Endothelial cell of umbilical vein (primary cell): ENCODE data around the gene TNFRSF11A. TPM values are rescaled to one million over a fixed set of nuclear protein-coding genes. Genes with fewer than 3 reads are reported as not detected.

Experiments used
- BruUV-seq: library from RNA; stranded (reverse); fragments of 400-500 nt; replicated peaks from 2 replicates; lab custom pipeline; 2021; lab: Mats Ljungman, UMichigan
- CTCF ChIA-PET: fragments of 300-600, 350-600 bp; sonication (Branson Sonifier 250); formaldehyde crosslinking; loops from one replicate; lab custom pipeline; 2021; ENCODE audit warnings: antibody characterized with exemption, inconsistent platforms; lab: Charles Lee
- POLR2A ChIA-PET: fragments of 300-600, 350-600 bp; sonication (Branson Sonifier 250); formaldehyde crosslinking; loops from one replicate; lab custom pipeline; 2021; ENCODE audit warnings: antibody characterized with exemption, inconsistent platforms; lab: Charles Lee
- DNase-seq: peaks from one replicate; pipeline ENCODE4 v3.0.0-alpha.2; 2011; ENCODE audit warnings: low read depth, low spot score
- FAIRE-seq: peaks from 2 replicates; lab custom pipeline; 2011; peaks lifted over from hg19 to GRCh38; lab: Jason Lieb, UNC
- H2AFZ ChIP-seq: 2 replicates; pipeline ENCODE4 v1.6.0; 2012; ENCODE audit warnings: low read depth, low read length, control low read depth, inconsistent platforms
- H3K27ac ChIP-seq: 2 replicates; pipeline ENCODE4 v1.5.1; 2011; ENCODE audit warnings: low read depth, mild to moderate bottlenecking, control low read depth, low read length, moderate library complexity; ENCODE audit not compliant: insufficient read depth
- H3K27me3 ChIP-seq, 2 experiments: 2 replicates each; pipeline versions ENCODE4 v1.6.0 to v1.6.1; 2011; ENCODE audit warnings: low read length in 2 of 2, mixed read lengths in 1 of 2; ENCODE audit not compliant: control insufficient read depth in 2 of 2, insufficient read depth in 2 of 2
- H3K36me3 ChIP-seq, 2 experiments: 2 replicates in 1 of 2; 3 replicates in 1 of 2; pipeline ENCODE4 v1.5.1; 2011; ENCODE audit warnings: low read length in 2 of 2, mild to moderate bottlenecking in 1 of 2, moderate library complexity in 1 of 2; ENCODE audit not compliant: control insufficient read depth in 2 of 2, insufficient read depth in 2 of 2; ENCODE audit errors: extremely low read depth in 1 of 2
- H3K4me1 ChIP-seq: 3 replicates; pipeline ENCODE4 v1.5.1; 2011; ENCODE audit warnings: mild to moderate bottlenecking, low read length; ENCODE audit not compliant: control insufficient read depth, insufficient read depth; ENCODE audit errors: extremely low read depth
- H3K4me2 ChIP-seq: 2 replicates; pipeline ENCODE4 v1.6.1; 2011; ENCODE audit warnings: low read length, control low read depth, mixed read lengths; ENCODE audit not compliant: insufficient read depth
- H3K4me3 ChIP-seq, 3 experiments: fragments of 200-600 bp in 1 of 3; sonication (generic), shearing (Covaris generic) in 1 of 3; replicated peaks in 1 of 3; 2 replicates each; pipeline ENCODE4 v1.5.1; 2011 to 2016; ENCODE audit warnings: control low read depth in 3 of 3, low read length in 3 of 3, mild to moderate bottlenecking in 2 of 3, inconsistent platforms in 1 of 3, low read depth in 1 of 3, moderate library complexity in 1 of 3; ENCODE audit not compliant: insufficient read depth in 1 of 3
- H3K79me2 ChIP-seq: 2 replicates; pipeline ENCODE4 v1.6.0; 2012; ENCODE audit warnings: low read length, inconsistent platforms; ENCODE audit not compliant: control insufficient read depth, insufficient read depth
- H3K9ac ChIP-seq: replicated peaks from 2 replicates; pipeline ENCODE3; 2011; ENCODE audit warnings: low read length, control low read depth; ENCODE audit not compliant: insufficient read depth; ENCODE audit errors: extremely low read depth
- H3K9me1 ChIP-seq: replicated peaks from 3 replicates; pipeline ENCODE4 v1.6.0; 2011; ENCODE audit warnings: mild to moderate bottlenecking, low read length; ENCODE audit not compliant: control insufficient read depth, insufficient read depth; ENCODE audit errors: extremely low read depth
- H3K9me3 ChIP-seq: replicated peaks from 2 replicates; pipeline ENCODE4 v1.5.1; 2012; ENCODE audit warnings: low read length, inconsistent platforms; ENCODE audit not compliant: control insufficient read depth, insufficient read depth
- H4K20me1 ChIP-seq: replicated peaks from 2 replicates; pipeline ENCODE3; 2011; ENCODE audit warnings: mild to moderate bottlenecking, low read length; ENCODE audit not compliant: control insufficient read depth, insufficient read depth; ENCODE audit errors: extremely low read depth
- EZH2 ChIP-seq: IDR thresholded peaks from 2 replicates; pipeline ENCODE4 v1.6.1; 2012; ENCODE audit warnings: borderline replicate concordance, low read depth, mild to moderate bottlenecking, moderate library complexity, low read length, inconsistent platforms; ENCODE audit not compliant: severe bottlenecking
- FOS ChIP-seq: IDR thresholded peaks from 2 replicates; pipeline ENCODE4 v1.6.1; 2011; ENCODE audit warnings: mild to moderate bottlenecking, low read length, moderate library complexity, borderline replicate concordance; ENCODE audit not compliant: insufficient read depth
- GATA2 ChIP-seq: IDR thresholded peaks from 2 replicates; pipeline ENCODE4 v1.7.0; 2011; ENCODE audit warnings: low read depth, mild to moderate bottlenecking, moderate library complexity, mixed read lengths, low read length; ENCODE audit not compliant: insufficient read length, insufficient read depth
- JUN ChIP-seq: IDR thresholded peaks from 2 replicates; pipeline ENCODE4 v1.6.1; 2011; ENCODE audit warnings: borderline replicate concordance, low read depth; ENCODE audit not compliant: insufficient read length, insufficient read depth
- MYC ChIP-seq: IDR thresholded peaks from one replicate; pipeline ENCODE4 v1.6.1; 2011; ENCODE audit warnings: mild to moderate bottlenecking, low read depth, low read length
- POLR2A ChIP-seq: IDR thresholded peaks from 2 replicates; pipeline ENCODE4 v1.6.1; 2012; ENCODE audit warnings: low read depth, mild to moderate bottlenecking, control low read depth, low read length
- POLR2AphosphoS5 ChIP-seq: IDR thresholded peaks from 2 replicates; pipeline ENCODE4 v1.6.1; 2012; ENCODE audit warnings: low read depth, mild to moderate bottlenecking, control low read depth, low read length, moderate library complexity; ENCODE audit not compliant: insufficient read depth
- dilution Hi-C: fragments of 300-500 bp; cut with MboI; formaldehyde crosslinking; loops from one replicate; pipeline ENCODE4 v1.15.0; 2019; ENCODE audit warnings: low sequenced_read_pairs; ENCODE audit not compliant: extremely low pct_ligation_motif_present
- intact Hi-C: fragments of 100-400 bp; cut with micrococcal nuclease; formaldehyde crosslinking; loops from one replicate; pipeline ENCODE4 v1.10.0; 2022
- polyA plus RNA-seq, 4 experiments: library from polyadenylated mRNA; depleted of rRNA in 3 of 4; stranded (reverse) in 3 of 4; unstranded in 1 of 4; fragments of >200 nt; gene quantifications; 2 replicates each; pipeline versions ENCODE4 v1.2.1 to v1.2.3, GENCODE V29; 2011 to 2012; ENCODE audit warnings: missing spikeins in 1 of 4
- total RNA-seq: library from RNA; stranded (reverse); gene quantifications from 2 replicates; pipeline ENCODE4 v1.2.3, GENCODE V29; 2021
- TF ChIP-seq, protein P1 (sequence below), 2 donors: IDR thresholded peaks; 1 replicate in 1 of 2; 2 replicates in 1 of 2; pipeline ENCODE4 v1.5.1; 2011; ENCODE audit warnings: low read length in 2 of 2, mild to moderate bottlenecking in 2 of 2, moderate library complexity in 2 of 2, control low read depth in 1 of 2, inconsistent platforms in 1 of 2, low read depth in 1 of 2; ENCODE audit not compliant: insufficient read depth in 1 of 2; ENCODE audit errors: extremely low read depth in 1 of 2
- TF ChIP-seq, protein P2 (sequence below): IDR thresholded peaks from 2 replicates; pipeline ENCODE4 v1.6.1; 2011; ENCODE audit not compliant: insufficient read depth, insufficient read length

Gene TNFRSF11A
- total and polyA plus RNA-seq, 2 donors (not counting 3 experiments of a cell fraction or from before 2014, with no cell fraction given): 10.4 to 11.1 TPM

DNA sequence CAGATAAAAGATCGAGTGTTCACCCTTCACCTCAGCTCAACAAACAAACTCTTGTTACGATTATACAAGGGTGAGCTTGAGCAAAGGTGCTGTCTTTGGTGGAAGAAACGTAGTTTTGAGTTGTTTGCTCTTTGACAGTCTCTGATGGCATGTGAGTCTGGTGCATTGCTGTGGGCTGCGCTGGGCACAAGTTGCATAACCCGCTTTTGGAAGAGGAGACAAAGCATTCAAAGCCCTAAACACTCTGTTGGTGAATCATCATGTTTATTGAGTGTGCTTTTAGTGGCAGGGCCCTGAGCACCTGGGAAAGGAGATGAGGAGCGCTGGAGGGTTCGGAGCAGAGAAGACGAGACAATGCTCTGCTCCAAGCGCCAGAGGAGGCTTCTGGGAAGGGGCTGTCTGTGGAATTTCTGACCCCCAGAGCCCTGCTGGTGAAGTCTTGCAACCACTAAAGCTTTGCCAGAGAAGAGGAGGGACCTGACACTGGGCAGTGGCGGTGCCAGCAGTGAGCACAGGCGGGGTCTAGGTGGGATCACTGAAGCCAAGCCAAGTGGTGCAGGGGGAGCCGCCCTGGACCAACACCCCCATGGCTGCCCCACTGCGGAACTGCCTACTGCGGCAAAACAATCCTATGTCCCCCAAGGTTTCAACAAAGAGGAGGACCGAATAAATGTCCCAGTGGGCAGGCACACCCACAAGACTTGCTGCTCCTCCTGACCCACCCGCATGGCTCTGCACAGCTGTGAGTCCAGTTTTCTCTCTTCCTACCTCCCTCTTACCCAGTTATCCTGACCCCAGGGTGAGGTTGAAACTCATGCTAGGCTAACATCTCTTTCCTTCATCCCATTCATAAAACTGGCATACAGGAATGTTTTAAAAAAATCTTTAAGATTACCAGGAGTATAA is 64.0 kb downstream of the TNFRSF11A start:
- DNase-seq: no peak
- H3K4me1 ChIP-seq: no peaks in the 10 kb centered on the region
- no peak overlapping the region for H2AFZ ChIP-seq
- no peak overlapping the region for H3K27ac ChIP-seq
- no TSS peak for BruUV-seq
- no peaks in the 10 kb centered on the region for H4K20me1 ChIP-seq
- H3K4me3 ChIP-seq: no peak overlapping the region
- dilution Hi-C loops (no loop called here), intact Hi-C loops (no loop called here)
- FAIRE-seq: no peak
- H3K4me2 ChIP-seq: no peak overlapping the region
- H3K36me3 ChIP-seq: peaks cover 0 to 4% of the 10 kb centered on the region in 2 experiments
- POLR2A ChIA-PET: no interaction called here
- no peaks in the 10 kb centered on the region for H3K9me1 ChIP-seq
- TF ChIP-seq JUN (no peak), MYC (no peak), FOS (no peak), GATA2 (no peak), EZH2 (no peak), POLR2AphosphoS5 (no peak), POLR2A (no peak)
- TF ChIP-seq, protein P1, sequence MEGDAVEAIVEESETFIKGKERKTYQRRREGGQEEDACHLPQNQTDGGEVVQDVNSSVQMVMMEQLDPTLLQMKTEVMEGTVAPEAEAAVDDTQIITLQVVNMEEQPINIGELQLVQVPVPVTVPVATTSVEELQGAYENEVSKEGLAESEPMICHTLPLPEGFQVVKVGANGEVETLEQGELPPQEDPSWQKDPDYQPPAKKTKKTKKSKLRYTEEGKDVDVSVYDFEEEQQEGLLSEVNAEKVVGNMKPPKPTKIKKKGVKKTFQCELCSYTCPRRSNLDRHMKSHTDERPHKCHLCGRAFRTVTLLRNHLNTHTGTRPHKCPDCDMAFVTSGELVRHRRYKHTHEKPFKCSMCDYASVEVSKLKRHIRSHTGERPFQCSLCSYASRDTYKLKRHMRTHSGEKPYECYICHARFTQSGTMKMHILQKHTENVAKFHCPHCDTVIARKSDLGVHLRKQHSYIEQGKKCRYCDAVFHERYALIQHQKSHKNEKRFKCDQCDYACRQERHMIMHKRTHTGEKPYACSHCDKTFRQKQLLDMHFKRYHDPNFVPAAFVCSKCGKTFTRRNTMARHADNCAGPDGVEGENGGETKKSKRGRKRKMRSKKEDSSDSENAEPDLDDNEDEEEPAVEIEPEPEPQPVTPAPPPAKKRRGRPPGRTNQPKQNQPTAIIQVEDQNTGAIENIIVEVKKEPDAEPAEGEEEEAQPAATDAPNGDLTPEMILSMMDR (IDR thresholded peaks at IDR 0.05; ENCODE audit: extremely low read depth in 1 of 2, insufficient read depth in 1 of 2, low read depth in 1 of 2, low read length in 2 of 2): no peak
- TF ChIP-seq, protein P2, sequence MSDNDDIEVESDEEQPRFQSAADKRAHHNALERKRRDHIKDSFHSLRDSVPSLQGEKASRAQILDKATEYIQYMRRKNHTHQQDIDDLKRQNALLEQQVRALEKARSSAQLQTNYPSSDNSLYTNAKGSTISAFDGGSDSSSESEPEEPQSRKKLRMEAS: no peak
- H3K79me2 ChIP-seq: no peaks in the 10 kb centered on the region
- no peak overlapping the region for H3K9ac ChIP-seq
- no peaks in the 10 kb centered on the region for H3K9me3 ChIP-seq
- CTCF ChIA-PET: no interaction called here
- H3K27me3 ChIP-seq: no peaks in the 10 kb centered on the region
